ENCODE measurements around the gene GPR155.

GPR155 gene

GRCh38 chr2:174477759-174478158 is 9.1 kb downstream of the GPR155 start:
- no peak for TF ChIP-seq ZNF274 (IDR thresholded peaks at IDR 0.05; ENCODE audit: low read depth, low read length)
- H3K4me3 ChIP-seq (ENCODE audit: low read length) = no peak overlapping the region

GRCh38 chr2:174473796-174474195 is 13.0 kb downstream of the GPR155 start:
- no peak for TF ChIP-seq ZNF274 (IDR thresholded peaks at IDR 0.05; ENCODE audit: low read depth, low read length)
- no peak overlapping the region for H3K4me3 ChIP-seq (ENCODE audit: low read length)

GRCh38 chr2:174465327-174465726 is 21.5 kb downstream of the GPR155 start:
- H3K4me3 ChIP-seq (ENCODE audit: low read length) = no peak overlapping the region
- no peak for TF ChIP-seq ZNF274 (IDR thresholded peaks at IDR 0.05; ENCODE audit: low read depth, low read length)

GRCh38 chr2:174461221-174461620 is 25.6 kb downstream of the GPR155 start:
- no peak for TF ChIP-seq ZNF274 (IDR thresholded peaks at IDR 0.05; ENCODE audit: low read depth, low read length)

GRCh38 chr2:174454566-174454965 is 32.3 kb downstream of the GPR155 start:
- H3K4me3 ChIP-seq (ENCODE audit: low read length) = no peak overlapping the region
- TF ChIP-seq ZNF274 (IDR thresholded peaks at IDR 0.05; ENCODE audit: low read depth, low read length) = no peak

More at GRCh38 chr2:174461221-174461620, 25.6 kb downstream of the GPR155 start:
- H3K4me3 ChIP-seq (ENCODE audit: low read length) = no peak overlapping the region

- TF ChIP-seq ZNF274 (IDR thresholded peaks at IDR 0.05; ENCODE audit: low read depth, low read length) = no peak
Measured at GRCh38 chr2:174450021-174450816, 36.6 kb downstream of the GPR155 start.

GRCh38 chr2:174449033-174449432 is 37.8 kb downstream of the GPR155 start:
- no peak for TF ChIP-seq ZNF274 (IDR thresholded peaks at IDR 0.05; ENCODE audit: low read depth, low read length)
- no peak overlapping the region for H3K4me3 ChIP-seq (ENCODE audit: low read length)

More at GRCh38 chr2:174450021-174450816, 36.6 kb downstream of the GPR155 start:
- H3K4me3 ChIP-seq (ENCODE audit: low read length) = no peak overlapping the region

GRCh38 chr2:174446531-174446930 is 40.3 kb downstream of the GPR155 start:
- TF ChIP-seq ZNF274 (IDR thresholded peaks at IDR 0.05; ENCODE audit: low read depth, low read length) = no peak
- H3K4me3 ChIP-seq (ENCODE audit: low read length) = no peak overlapping the region

- no peak overlapping the region for H3K4me3 ChIP-seq (ENCODE audit: low read length)
- no peak for TF ChIP-seq ZNF274 (IDR thresholded peaks at IDR 0.05; ENCODE audit: low read depth, low read length)
Measured at GRCh38 chr2:174445248-174445647, 41.6 kb downstream of the GPR155 start.

GRCh38 chr2:174444761-174445160 is 42.1 kb downstream of the GPR155 start:
- no peak for TF ChIP-seq ZNF274 (IDR thresholded peaks at IDR 0.05; ENCODE audit: low read depth, low read length)
- no peak overlapping the region for H3K4me3 ChIP-seq (ENCODE audit: low read length)

GRCh38 chr2:174442546-174443510 is 44.0 kb downstream of the GPR155 start:
- no peak for TF ChIP-seq ZNF274 (IDR thresholded peaks at IDR 0.05; ENCODE audit: low read depth, low read length)
- no peak overlapping the region for H3K4me3 ChIP-seq (ENCODE audit: low read length)

GRCh38 chr2:174439950-174440349 is 46.9 kb downstream of the GPR155 start:
- no peak for TF ChIP-seq ZNF274 (IDR thresholded peaks at IDR 0.05; ENCODE audit: low read depth, low read length)

GRCh38 chr2:174439323-174439722 is 47.5 kb downstream of the GPR155 start:
- TF ChIP-seq ZNF274 (IDR thresholded peaks at IDR 0.05; ENCODE audit: low read depth, low read length) = no peak
- no peak overlapping the region for H3K4me3 ChIP-seq (ENCODE audit: low read length)

More at GRCh38 chr2:174439950-174440349, 46.9 kb downstream of the GPR155 start:
- H3K4me3 ChIP-seq (ENCODE audit: low read length) = no peak overlapping the region

GRCh38 chr2:174438146-174438886 is 48.5 kb downstream of the GPR155 start:
- H3K4me3 ChIP-seq (ENCODE audit: low read length) = no peak overlapping the region

More at GRCh38 chr2:174438146-174438886, 48.5 kb downstream of the GPR155 start:
- no peak for TF ChIP-seq ZNF274 (IDR thresholded peaks at IDR 0.05; ENCODE audit: low read depth, low read length)
